Measurements from ENCODE around the gene UPF1. TPM values are rescaled to one million over a fixed set of nuclear protein-coding genes. Genes with fewer than 3 reads are reported as not detected.

The UPF1 gene
- total and polyA plus RNA-seq, 11 donors: 27.5 to 84.4 (median 38.3) TPM

DNA sequence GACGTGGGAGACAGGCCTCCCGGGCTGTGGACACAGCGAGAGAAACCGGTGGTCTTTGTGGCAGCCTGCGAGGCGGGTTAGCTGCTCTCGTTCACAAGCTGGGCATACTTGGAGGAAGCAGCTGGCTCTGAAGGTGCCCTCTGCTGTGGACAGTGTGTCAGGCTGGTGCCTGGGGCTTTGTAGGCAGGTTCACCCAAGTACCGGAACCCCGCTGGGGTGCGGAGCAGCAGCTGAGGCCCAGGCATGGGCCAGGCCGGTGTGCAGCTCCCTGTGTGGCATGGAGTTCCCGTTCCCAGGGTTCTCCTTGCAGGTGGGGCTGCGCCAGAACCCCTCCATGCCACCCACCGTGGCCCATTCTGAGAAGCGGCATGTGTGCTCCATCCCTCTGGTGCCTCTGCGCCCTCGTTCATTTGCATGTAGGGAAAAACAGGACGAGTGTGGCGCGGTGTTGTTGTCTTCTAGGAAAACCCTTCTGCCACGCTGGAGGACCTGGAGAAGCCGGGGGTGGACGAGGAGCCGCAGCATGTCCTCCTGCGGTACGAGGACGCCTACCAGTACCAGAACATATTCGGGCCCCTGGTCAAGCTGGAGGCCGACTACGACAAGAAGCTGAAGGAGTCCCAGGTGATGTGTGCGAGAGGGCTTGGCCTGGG is 20.0 kb downstream of the UPF1 start:
- ATAC-seq (no peak), DNase-seq (no peak)
- peaks cover 8 to 75% (median 68%) of the 10 kb centered on the region in 9 donors for H3K36me3 ChIP-seq
- no peak for TF ChIP-seq POLR2A (IDR thresholded peaks at IDR 0.05)
- TF ChIP-seq, protein P1, sequence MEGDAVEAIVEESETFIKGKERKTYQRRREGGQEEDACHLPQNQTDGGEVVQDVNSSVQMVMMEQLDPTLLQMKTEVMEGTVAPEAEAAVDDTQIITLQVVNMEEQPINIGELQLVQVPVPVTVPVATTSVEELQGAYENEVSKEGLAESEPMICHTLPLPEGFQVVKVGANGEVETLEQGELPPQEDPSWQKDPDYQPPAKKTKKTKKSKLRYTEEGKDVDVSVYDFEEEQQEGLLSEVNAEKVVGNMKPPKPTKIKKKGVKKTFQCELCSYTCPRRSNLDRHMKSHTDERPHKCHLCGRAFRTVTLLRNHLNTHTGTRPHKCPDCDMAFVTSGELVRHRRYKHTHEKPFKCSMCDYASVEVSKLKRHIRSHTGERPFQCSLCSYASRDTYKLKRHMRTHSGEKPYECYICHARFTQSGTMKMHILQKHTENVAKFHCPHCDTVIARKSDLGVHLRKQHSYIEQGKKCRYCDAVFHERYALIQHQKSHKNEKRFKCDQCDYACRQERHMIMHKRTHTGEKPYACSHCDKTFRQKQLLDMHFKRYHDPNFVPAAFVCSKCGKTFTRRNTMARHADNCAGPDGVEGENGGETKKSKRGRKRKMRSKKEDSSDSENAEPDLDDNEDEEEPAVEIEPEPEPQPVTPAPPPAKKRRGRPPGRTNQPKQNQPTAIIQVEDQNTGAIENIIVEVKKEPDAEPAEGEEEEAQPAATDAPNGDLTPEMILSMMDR (IDR thresholded peaks at IDR 0.05): no peak
- peaks cover 24 to 48% (median 42%) of the 10 kb centered on the region in 12 donors for H3K4me1 ChIP-seq
- intact Hi-C loops (cut with DNase I): no loop called here
- H3K4me3 ChIP-seq: no peak overlapping the region
- H3K27me3 ChIP-seq: no peaks in the 10 kb centered on the region
- H3K9me3 ChIP-seq: no peaks in the 10 kb centered on the region
- H3K27ac ChIP-seq: no peak overlapping the region
- 95 to 96% (median 95%) methylated on average over 24 to 31 of the region's 31 CpGs for WGBS, 4 donors

DNA sequence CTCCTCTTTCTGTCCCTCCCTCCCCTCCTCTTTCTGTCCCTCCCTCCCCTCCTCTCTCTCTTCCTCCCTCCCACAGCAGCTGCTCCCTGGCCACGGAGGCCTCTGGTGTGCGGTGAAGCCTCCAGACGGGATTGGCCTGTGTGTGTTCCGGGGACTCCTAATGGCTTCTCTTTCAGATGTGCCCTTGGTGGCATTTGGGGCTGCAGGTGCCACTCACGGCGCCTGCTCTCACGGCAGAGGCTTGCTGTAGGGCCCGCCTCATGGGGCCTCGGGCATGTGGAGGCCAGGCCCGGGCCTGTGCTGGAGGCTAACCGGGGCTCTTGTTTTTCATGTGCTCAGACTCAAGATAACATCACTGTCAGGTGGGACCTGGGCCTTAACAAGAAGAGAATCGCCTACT is 20.9 kb downstream of the UPF1 start:
- peaks cover 8 to 83% (median 76%) of the 10 kb centered on the region in 9 donors for H3K36me3 ChIP-seq
- no peak overlapping the region for H3K27ac ChIP-seq
- DNase-seq (no peak), ATAC-seq (no peak)
- H3K9me3 ChIP-seq: no peaks in the 10 kb centered on the region
- peaks cover 18 to 39% (median 33%) of the 10 kb centered on the region in 12 donors for H3K4me1 ChIP-seq
- H3K4me3 ChIP-seq: no peak overlapping the region
- WGBS, 4 donors: 85 to 91% (median 87%) methylated on average over 12 of the region's 12 CpGs
- intact Hi-C loops (cut with DNase I): no loop called here
- TF ChIP-seq, protein P1 (IDR thresholded peaks at IDR 0.05): no peak
- TF ChIP-seq POLR2A (IDR thresholded peaks at IDR 0.05): no peak
- no peaks in the 10 kb centered on the region for H3K27me3 ChIP-seq

DNA sequence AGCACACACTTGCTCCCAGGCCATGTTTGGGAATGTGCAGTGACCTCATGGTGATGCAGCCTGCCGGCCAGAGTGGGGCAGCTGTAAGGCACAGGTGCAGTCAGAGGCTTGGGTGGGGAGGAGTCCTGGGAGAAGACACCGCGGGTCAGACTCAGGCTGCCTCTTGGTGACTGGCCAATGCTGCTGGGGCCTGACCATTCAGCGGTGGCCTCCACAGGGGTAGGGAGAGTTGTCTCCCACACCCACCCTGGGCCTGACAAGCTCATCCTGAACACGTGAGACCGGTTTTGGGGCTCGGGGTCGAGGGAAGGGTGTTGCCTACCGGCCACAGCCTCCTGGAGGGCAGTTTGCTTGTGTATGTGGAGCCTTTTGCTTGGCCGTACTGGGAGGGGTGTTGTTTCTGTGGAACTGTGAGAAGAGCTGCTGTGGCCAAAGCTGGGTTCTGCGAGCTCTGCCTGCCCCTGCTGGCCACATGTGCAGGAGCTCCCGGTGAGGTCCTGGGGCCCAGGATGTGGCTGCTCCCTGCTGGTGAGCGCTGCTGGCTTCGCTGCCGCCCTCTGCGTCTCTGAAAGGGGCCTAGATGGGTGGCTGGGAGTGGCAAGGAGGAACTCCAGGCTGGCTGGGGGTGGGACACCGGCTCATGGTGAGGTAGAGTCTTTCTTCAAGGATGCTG is 22.1 kb downstream of the UPF1 start:
- no peaks in the 10 kb centered on the region for H3K27me3 ChIP-seq
- TF ChIP-seq, protein P1 (IDR thresholded peaks at IDR 0.05): no peak
- TF ChIP-seq POLR2A (IDR thresholded peaks at IDR 0.05): no peak
- DNase-seq (peak in 1 of 5 donors; percentile 29), ATAC-seq (no peak)
- H3K27ac ChIP-seq: no peak overlapping the region
- 84 to 90% (median 89%) methylated on average over 12 to 17 of the region's 17 CpGs for WGBS, 4 donors
- H3K4me1 ChIP-seq: peaks cover 10 to 27% (median 21%) of the 10 kb centered on the region in 12 donors
- peaks cover 8 to 90% (median 89%) of the 10 kb centered on the region in 9 donors for H3K36me3 ChIP-seq
- intact Hi-C loops (cut with DNase I): no loop called here
- H3K4me3 ChIP-seq: no peak overlapping the region
- H3K9me3 ChIP-seq: no peaks in the 10 kb centered on the region

DNA sequence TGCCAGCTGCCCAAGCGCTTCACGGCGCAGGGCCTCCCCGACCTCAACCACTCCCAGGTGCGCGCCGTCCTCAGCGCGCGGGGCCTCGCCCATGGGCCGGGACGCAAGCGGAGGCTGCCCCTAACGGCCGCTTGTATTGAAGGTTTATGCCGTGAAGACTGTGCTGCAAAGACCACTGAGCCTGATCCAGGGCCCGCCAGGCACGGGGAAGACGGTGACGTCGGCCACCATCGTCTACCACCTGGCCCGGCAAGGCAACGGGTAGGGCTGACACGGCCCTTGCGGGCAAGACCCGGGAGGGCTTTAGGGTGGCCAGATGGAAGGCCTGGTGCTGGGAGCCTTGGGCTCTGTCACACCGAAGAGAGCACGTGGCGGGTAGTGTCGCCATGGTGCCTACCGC is 23.2 kb downstream of the UPF1 start:
- H3K4me3 ChIP-seq: no peak overlapping the region
- H3K4me1 ChIP-seq: peaks cover under 1 to 26% (median 14%) of the 10 kb centered on the region in 12 donors
- intact Hi-C loops (cut with DNase I): no loop called here
- no peak overlapping the region for H3K27ac ChIP-seq
- no peaks in the 10 kb centered on the region for H3K9me3 ChIP-seq
- H3K27me3 ChIP-seq: no peaks in the 10 kb centered on the region
- 95 to 96% (median 96%) methylated on average over 16 to 33 of the region's 33 CpGs for WGBS, 4 donors
- peaks cover 8 to 100% (median 99%) of the 10 kb centered on the region in 9 donors for H3K36me3 ChIP-seq
- no peak for DNase-seq
- TF ChIP-seq, protein P1 (IDR thresholded peaks at IDR 0.05): no peak
- ATAC-seq: no peak

Measured in heart left ventricle (tissue), 16 donors.